ENCODE results near the gene CPEB2.

Gene CPEB2

DNA sequence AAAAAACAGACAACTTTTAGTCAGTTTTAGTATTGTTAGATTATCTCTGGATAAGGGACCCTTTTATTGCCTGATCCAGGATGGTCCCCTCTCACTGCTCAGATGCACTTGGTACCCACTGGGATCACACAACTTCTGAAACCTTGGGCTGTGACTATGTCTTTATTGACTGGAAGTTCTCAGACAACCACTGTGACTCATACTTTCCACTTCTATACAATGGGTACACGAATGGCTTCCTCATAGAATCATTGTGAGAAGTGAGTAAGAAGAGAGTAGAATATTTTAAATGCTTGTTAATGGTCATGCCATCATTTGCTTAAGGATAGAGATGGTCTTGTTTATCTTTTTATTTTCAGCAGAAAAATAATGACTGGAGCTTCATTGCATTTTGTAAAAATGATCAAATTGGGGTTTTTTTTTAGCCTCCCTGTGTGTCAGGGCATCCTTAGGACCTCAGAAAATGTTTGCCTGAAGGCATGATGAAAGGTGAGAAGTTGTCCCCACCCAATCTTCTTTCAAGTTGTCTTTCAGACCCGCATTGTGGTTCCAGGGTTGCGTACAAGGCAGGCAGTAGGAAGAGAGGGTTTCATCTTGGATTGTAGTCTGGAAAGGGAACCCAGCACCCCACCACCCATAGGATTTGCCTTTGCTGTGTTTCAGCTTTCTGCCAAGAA is 115.1 kb downstream of the CPEB2 start:
- no peak for DNase-seq (ENCODE audit: low spot score)

- no peak for DNase-seq (ENCODE audit: low spot score)
Measured at GRCh38 chr4:15118292-15118691, 116.0 kb downstream of the CPEB2 start.

Measured in NAMALWA (cell line).